HG03175 (cell line): ENCODE measurements around the gene RNF149.
"Not testable (repeated sequence)": the region's sequence is repeated elsewhere in the genome, so short reads cannot be mapped to it uniquely, and the experiment has no call there.

Experiments
- ATAC-seq: cut with Tn5 transposase; IDR thresholded peaks from one replicate; pipeline ENCODE4 v1.9.1; 2021; ENCODE audit warnings: mild to moderate bottlenecking, moderate library complexity; ENCODE audit not compliant: unreplicated experiment

Gene RNF149

GRCh38 chr2:101235956-101236355 lies 72.5 kb downstream of the RNF149 start:
- not testable (repeated sequence) for ATAC-seq

- ATAC-seq: no peak
Observed at GRCh38 chr2:101234169-101234938, 74.1 kb downstream of the RNF149 start.

GRCh38 chr2:101232770-101233169 lies 75.7 kb downstream of the RNF149 start:
- ATAC-seq: no peak

GRCh38 chr2:101231937-101232730 lies 76.4 kb downstream of the RNF149 start:
- ATAC-seq: no peak

- no peak for ATAC-seq
Observed at GRCh38 chr2:101231240-101231639, 77.3 kb downstream of the RNF149 start.

- ATAC-seq: no peak
Observed at GRCh38 chr2:101230541-101231001, 77.9 kb downstream of the RNF149 start.
